ENCODE data around the gene COL4A2. TPM values are rescaled to one million over a fixed set of nuclear protein-coding genes. Genes with fewer than 3 reads are reported as not detected.
"Not testable (repeated sequence)": the region's sequence is repeated elsewhere in the genome, so short reads cannot be mapped to it uniquely, and the experiment has no call there.

COL4A2 gene
- total RNA-seq, 2 experiments from 2014 or later, result not detected

DNA sequence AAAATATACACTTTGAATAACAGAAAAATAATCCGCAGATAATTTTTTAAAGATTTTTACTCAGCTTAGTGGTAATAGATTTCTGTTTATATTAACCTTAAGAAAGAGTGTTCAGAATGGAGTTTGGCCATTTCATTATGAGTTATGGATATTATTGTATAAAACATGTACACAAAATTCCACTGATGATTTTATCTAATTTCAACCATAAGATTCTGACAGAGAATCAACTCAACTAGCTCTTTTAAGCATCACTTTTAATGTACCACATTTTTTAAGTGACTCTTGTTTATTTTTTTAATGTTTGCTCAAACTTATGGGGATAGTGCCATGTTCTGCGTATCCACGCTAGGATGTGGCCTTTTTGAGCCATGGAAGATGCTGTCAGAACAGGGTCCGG, 75.7 kb downstream of the COL4A2 start:
- POLR2A ChIA-PET, result no interaction called here
- no peak for DNase-seq
- H3K27me3 Mint-ChIP-seq, result peaks cover 5% of the 10 kb centered on the region
- H3K27ac Mint-ChIP-seq, result no peak overlapping the region
- no peak overlapping the region for H3K4me3 Mint-ChIP-seq
- H3K36me3 Mint-ChIP-seq (ENCODE audit: low read depth), result no peaks in the 10 kb centered on the region
- H3K9me3 Mint-ChIP-seq, result peaks cover 17% of the 10 kb centered on the region
- peaks cover 2% of the 10 kb centered on the region for H3K4me1 Mint-ChIP-seq
- CTCF ChIA-PET, result no interaction called here

DNA sequence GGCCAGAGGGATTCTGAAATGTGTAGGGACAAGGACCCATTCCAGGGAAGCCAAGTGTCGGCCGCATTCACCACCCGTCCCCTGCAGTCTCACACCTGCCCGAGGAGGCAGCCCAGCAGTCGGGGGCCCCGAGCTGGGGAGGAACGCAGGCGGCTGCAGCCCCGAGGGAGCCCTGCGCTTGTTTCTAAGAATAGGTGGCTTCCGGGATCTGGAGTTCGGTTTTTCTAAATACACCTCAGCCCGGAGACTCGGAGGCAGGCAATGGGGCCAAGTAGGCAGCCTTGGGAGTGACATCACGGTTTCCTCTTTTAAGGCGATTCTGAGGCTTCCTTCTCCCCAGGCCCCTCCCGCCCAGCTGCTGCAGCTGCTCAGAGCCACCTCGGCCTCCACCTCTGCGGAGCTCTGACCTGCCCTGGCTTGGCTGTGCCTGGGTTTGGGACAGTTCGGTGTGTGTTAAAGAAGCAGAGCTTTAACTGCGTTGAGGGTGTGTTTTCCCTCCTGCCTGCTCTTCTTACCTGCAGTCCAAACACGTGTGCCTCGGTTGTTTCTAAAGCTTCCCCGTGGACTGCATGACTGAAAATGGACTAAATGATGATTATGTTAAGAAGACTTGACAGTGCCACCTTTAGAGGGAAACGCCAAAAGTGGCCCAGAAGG, 80.5 kb downstream of the COL4A2 start:
- H3K27me3 Mint-ChIP-seq, result peaks cover 29% of the 10 kb centered on the region
- no peaks in the 10 kb centered on the region for H3K36me3 Mint-ChIP-seq (ENCODE audit: low read depth)
- peaks cover 7% of the 10 kb centered on the region for H3K9me3 Mint-ChIP-seq
- H3K4me3 Mint-ChIP-seq, result no peak overlapping the region
- ChIA-PET POLR2A (no interaction called here), CTCF (no interaction called here)
- H3K27ac Mint-ChIP-seq, result no peak overlapping the region
- peaks cover 4% of the 10 kb centered on the region for H3K4me1 Mint-ChIP-seq
- DNase-seq, result no peak

DNA sequence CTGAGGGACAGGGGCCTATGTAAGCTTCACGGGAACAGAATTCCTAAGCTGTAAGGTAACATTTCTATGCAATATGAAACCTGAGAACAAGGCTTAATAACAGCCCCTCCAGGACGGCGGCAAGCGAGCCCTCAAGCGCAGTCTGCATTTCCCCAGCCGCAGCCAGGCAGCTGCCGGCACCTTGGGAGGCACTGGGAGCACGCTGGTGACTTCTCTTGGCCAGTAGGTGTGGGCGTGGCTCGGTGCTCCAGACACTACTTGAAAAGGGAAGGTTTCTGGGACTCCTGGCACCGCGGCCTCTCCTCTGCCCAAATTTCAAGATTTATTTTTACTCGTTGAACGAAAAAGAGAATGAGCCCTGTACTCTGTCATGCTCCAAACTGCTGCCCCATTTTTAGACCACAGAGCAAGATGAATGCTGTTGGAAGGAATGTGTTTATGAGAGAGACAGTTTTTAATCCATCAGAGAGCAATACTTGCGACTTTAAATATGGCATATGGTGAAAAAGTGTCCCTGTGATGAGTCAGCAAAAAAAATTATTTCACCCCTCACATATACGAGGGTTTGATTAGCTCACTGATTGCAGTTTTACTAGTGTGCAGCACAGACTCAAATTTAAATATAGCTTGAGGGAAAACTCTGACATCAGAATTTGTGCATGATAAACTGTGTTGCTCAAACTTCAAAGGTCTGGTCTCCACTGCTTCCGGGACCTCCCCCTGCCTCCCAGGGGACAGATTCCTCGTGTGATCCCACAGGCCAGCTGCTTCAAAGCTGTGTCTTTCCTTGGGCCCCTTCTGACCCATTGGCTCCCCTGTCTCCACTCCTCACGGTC, 81.2 kb downstream of the COL4A2 start:
- H3K4me3 Mint-ChIP-seq, result no peak overlapping the region
- H3K27ac Mint-ChIP-seq, result no peak overlapping the region
- peaks cover 33% of the 10 kb centered on the region for H3K27me3 Mint-ChIP-seq
- H3K9me3 Mint-ChIP-seq, result peaks cover 7% of the 10 kb centered on the region
- POLR2A ChIA-PET, result no interaction called here
- no peaks in the 10 kb centered on the region for H3K36me3 Mint-ChIP-seq (ENCODE audit: low read depth)
- H3K4me1 Mint-ChIP-seq, result peaks cover 4% of the 10 kb centered on the region
- CTCF ChIA-PET, result no interaction called here
- DNase-seq, result no peak

DNA sequence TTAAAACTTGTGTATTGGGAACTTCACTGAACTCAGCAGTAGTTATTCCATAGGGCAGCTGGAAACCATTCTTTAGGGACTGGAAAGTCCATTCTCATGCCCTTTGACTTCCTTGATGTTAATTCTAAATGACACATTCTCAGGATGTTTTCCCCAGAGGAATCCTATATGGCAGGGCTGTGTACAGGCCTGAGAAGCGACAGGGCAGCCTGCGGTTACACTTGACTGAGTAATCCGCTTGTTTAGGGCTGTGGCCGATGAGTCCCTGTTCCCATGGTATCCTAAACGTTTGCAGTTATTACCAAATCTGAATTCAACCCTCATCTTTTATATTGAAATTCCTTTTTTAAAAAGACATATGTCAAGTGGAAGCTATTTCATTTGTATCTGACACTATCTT, 83.5 kb downstream of the COL4A2 start:
- Mint-ChIP-seq H3K9me3 (peaks cover 5% of the 10 kb centered on the region), H3K4me3 (no peak overlapping the region), H3K27ac (no peak overlapping the region), H3K27me3 (peaks cover 37% of the 10 kb centered on the region), H3K36me3 (ENCODE audit: low read depth) (no peaks in the 10 kb centered on the region), H3K4me1 (peaks cover 4% of the 10 kb centered on the region)
- no peak for DNase-seq
- ChIA-PET POLR2A (no interaction called here), CTCF (no interaction called here)

DNA sequence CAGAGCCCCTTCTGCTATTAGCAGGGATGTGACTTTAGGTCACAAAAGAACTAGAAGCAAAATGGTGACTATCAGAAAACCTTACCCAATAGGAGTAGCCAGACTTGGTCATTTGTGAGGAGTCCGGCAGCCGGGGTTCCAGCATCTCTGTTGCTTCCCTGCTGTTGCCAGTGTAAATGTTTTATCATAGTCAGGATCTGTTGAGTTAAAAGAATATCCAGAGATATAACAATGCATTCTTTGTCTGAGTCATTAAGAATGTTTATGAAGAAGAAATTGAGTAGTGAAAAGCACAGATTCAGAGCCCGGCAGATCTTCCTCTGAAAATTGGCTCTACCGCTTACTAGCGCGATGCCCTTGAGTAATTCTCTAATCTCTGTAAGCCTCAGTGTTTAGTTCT, 84.2 kb downstream of the COL4A2 start:
- Mint-ChIP-seq H3K27ac (no peak overlapping the region), H3K36me3 (ENCODE audit: low read depth) (no peaks in the 10 kb centered on the region), H3K4me1 (peaks cover 4% of the 10 kb centered on the region), H3K4me3 (no peak overlapping the region), H3K27me3 (peaks cover 37% of the 10 kb centered on the region), H3K9me3 (peaks cover 4% of the 10 kb centered on the region)
- CTCF ChIA-PET, result no interaction called here
- POLR2A ChIA-PET, result no interaction called here
- DNase-seq, result no peak

DNA sequence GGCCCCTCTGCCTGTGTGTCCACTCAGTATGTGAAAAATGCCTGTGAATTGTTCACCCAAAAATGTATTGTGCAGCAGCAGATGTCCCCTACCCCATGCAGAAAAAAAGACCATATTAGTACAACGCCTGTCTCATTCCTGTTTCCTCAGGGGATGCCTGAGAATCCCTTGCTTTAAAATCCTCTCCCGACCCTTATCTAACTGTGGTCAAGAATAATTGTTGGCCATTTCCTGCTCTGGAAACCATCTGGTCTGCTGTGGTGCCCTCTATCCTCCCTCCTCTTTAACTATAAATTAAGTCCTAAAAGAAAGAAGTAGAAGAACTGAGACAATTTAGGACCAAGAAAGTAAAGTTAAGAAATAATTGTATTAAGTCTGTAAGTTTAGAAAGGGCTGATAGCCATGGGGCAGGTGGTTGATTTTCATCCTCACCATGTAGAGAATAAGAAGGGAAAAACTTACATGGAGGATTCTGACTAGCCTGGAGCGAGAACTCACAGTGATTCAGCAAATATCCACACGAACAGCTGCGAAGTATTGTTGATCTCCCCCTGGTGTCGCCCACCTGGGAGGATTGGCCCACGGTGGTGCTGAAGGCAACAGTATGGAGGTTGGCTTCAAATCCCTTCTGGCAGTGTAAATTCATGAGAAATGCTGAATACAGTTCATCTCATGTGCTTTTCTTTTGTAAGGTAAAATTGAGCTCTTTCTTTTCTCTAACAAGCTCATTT, 85.6 kb downstream of the COL4A2 start:
- H3K4me3 Mint-ChIP-seq, result no peak overlapping the region
- H3K36me3 Mint-ChIP-seq (ENCODE audit: low read depth), result no peaks in the 10 kb centered on the region
- no peak for DNase-seq
- peaks cover 46% of the 10 kb centered on the region for H3K27me3 Mint-ChIP-seq
- POLR2A ChIA-PET, result no interaction called here
- CTCF ChIA-PET, result interaction anchor here (0.6 kb wide), 1 partner anchor 725 kb away, joined by 3 read pairs; no protein-coding TSS in a partner anchor
- no peaks in the 10 kb centered on the region for H3K9me3 Mint-ChIP-seq
- no peak overlapping the region for H3K27ac Mint-ChIP-seq
- peaks cover 4% of the 10 kb centered on the region for H3K4me1 Mint-ChIP-seq

DNA sequence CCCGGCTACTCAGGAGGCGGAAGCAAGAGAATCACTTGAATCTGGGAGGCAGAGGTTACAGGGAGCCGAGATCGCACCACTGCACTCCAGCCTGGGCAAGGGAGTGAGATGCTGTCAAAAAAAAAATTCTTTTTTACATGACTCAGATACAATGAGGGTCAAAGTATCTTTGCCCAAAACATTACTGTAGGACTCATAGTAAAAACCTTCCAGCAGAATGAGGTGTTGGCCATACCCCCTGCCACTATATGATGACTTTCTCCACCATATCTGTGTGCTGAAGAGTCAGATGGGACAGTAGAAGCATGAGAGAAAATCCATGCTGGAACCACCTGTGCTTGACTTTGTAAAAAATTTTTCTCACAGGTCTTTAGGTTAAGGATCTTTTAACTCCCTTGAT, 86.7 kb downstream of the COL4A2 start:
- H3K4me1 Mint-ChIP-seq, result peaks cover under 1% of the 10 kb centered on the region
- CTCF ChIA-PET, result no interaction called here
- POLR2A ChIA-PET, result no interaction called here

DNA sequence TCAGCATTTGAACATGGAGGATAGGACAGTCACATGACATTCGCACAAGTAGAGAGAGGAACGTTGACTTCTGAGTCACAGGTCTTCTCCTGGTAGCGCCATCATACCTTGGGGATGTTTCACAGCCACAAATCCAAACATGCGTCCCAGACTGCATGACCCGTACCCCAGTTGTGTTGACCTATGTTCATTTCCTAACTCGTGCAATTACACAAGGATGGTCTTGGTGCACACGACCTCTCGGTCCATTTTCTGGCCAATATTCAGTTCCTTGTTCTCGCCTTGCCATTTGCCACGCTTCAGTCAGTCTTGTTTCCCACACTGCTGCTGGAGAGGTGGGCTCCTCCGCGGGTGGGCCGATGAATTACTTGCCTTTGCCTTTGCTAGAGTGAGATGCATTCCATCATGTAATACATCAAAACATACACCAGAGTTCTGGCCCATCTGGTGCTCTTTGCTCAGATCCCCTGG, 87.3 kb downstream of the COL4A2 start:
- POLR2A ChIA-PET, result no interaction called here
- Mint-ChIP-seq H3K27me3 (peaks cover 39% of the 10 kb centered on the region), H3K36me3 (ENCODE audit: low read depth) (no peaks in the 10 kb centered on the region), H3K27ac (no peak overlapping the region), H3K4me3 (no peak overlapping the region), H3K4me1 (no peaks in the 10 kb centered on the region), H3K9me3 (no peaks in the 10 kb centered on the region)
- CTCF ChIA-PET, result no interaction called here
- DNase-seq, result no peak

More for the DNA sequence above, 86.7 kb downstream of the COL4A2 start:
- no peaks in the 10 kb centered on the region for H3K9me3 Mint-ChIP-seq
- no peak for DNase-seq
- no peaks in the 10 kb centered on the region for H3K36me3 Mint-ChIP-seq (ENCODE audit: low read depth)
- H3K27ac Mint-ChIP-seq, result no peak overlapping the region
- no peak overlapping the region for H3K4me3 Mint-ChIP-seq
- H3K27me3 Mint-ChIP-seq, result peaks cover 45% of the 10 kb centered on the region

DNA sequence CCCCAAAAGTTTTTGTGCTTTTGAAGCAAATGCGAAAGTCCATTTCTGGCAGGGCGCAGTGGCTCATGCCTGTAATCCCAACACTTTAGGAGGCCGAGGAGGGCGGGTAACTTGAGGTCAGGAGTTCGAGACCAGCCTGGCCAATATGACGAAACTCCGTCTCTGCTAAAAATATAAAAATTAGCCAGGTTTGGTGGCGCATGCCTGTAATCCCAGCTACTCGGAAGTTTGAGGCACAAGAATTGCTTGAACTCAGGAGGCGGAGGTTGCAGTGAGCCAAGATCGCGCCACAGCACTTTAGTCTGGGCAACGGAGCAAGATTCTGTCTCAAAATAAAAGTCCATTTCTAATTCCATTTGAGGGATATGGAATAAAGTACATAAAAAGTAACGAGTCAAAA, 88.5 kb downstream of the COL4A2 start:
- H3K9me3 Mint-ChIP-seq; DNase-seq; POLR2A ChIA-PET; H3K4me1 Mint-ChIP-seq; H3K36me3 Mint-ChIP-seq (ENCODE audit: low read depth); H3K27ac Mint-ChIP-seq; CTCF ChIA-PET; H3K4me3 Mint-ChIP-seq: not testable (repeated sequence)
- H3K27me3 Mint-ChIP-seq, result peaks cover 47% of the 10 kb centered on the region

DNA sequence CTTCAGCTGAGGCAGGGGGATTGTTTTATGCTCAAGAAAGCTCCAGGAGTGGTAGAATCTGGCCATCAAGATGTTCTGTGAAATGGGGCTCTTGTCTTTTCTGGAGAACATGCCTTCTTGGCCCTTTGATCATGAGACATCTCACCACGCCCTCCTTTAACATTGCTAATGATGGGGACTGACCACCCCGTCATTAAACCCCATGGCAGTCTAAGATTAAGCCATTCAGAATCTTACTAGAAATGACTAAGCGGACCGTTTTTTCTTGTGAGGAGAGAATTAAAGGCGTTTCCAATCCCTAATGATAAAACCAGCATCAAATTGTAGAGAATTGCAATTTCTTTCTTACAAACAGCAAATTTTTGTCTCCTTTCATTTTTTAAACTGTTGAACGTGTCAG, 89.4 kb downstream of the COL4A2 start:
- H3K27me3 Mint-ChIP-seq, result peaks cover 48% of the 10 kb centered on the region
- H3K4me1 Mint-ChIP-seq, result no peaks in the 10 kb centered on the region
- DNase-seq, result no peak
- no peak overlapping the region for H3K4me3 Mint-ChIP-seq
- no peak overlapping the region for H3K27ac Mint-ChIP-seq
- H3K36me3 Mint-ChIP-seq (ENCODE audit: low read depth), result no peaks in the 10 kb centered on the region
- H3K9me3 Mint-ChIP-seq, result no peaks in the 10 kb centered on the region
- POLR2A ChIA-PET, result no interaction called here
- CTCF ChIA-PET, result no interaction called here

DNA sequence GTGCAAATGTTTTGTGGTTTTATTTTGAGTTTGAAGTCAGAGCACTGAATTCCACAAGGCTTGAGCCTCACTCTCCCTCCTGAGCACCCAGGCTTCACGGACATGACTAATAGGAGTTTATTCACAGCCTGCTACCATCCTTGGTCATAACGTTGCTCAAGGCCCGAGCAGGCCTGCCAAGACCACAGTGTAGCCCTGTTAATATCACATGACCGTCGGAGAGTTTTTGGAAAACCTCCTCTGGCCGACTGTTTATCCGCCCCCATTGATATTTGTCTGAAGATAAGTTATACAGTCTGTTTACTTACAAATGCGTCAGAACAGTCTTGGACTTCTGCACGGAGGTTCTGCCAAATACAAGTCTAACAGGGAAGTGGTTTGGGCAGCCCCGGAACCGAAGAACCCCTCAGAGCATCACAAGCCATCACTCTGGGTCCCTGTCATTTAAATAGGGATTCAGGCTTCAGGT, 89.9 kb downstream of the COL4A2 start:
- Mint-ChIP-seq H3K27me3 (peaks cover 47% of the 10 kb centered on the region), H3K9me3 (no peaks in the 10 kb centered on the region), H3K4me3 (no peak overlapping the region), H3K27ac (no peak overlapping the region), H3K36me3 (ENCODE audit: low read depth) (no peaks in the 10 kb centered on the region), H3K4me1 (no peaks in the 10 kb centered on the region)
- POLR2A ChIA-PET, result no interaction called here
- DNase-seq, result no peak
- CTCF ChIA-PET, result no interaction called here

DNA sequence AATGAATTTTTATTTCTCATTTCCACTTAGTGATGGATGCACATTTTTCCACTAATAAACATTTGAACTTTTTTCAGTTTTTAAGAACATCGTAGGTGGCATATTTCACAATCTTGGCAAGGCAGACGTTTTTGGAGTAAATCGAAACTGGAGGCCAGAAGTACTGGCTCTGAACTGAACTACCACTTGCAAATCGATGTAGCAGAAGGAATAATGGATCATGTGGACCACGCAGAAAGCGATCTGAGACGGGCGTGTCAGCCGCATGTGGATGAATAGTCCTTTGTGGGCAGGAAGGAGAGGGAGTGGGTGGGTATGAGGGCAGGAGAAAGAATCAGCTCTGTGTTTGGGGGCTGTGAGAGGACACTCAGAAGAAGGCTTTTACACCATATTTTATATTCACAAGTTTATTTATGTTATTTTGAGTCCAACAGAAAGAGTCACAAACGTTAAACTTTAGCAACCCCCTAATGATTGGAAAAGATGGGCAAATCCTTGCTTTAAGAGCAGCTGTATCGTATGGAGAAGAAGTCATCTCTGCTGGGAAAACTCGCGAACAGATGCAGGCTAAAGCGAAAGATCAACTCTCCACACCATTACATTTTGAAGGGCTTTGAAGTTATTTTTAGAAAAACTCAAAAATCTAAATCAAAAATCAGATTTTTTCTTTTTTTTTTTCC, 90.5 kb downstream of the COL4A2 start:
- ChIA-PET POLR2A (no interaction called here), CTCF (no interaction called here)
- H3K27ac Mint-ChIP-seq, result no peak overlapping the region
- peaks cover 46% of the 10 kb centered on the region for H3K27me3 Mint-ChIP-seq
- no peaks in the 10 kb centered on the region for H3K9me3 Mint-ChIP-seq
- no peak for DNase-seq
- no peaks in the 10 kb centered on the region for H3K36me3 Mint-ChIP-seq (ENCODE audit: low read depth)
- H3K4me3 Mint-ChIP-seq, result no peak overlapping the region
- H3K4me1 Mint-ChIP-seq, result no peaks in the 10 kb centered on the region
